HG02884 (cell line): ENCODE data around the gene SAMD10.
"Not testable (repeated sequence)": the region's sequence is repeated elsewhere in the genome, so short reads cannot be mapped to it uniquely, and the experiment has no call there.

ENCODE experiments used
- ATAC-seq: cut with Tn5 transposase; IDR thresholded peaks from one replicate; pipeline ENCODE4 v1.9.1; 2021; ENCODE audit warnings: mild to moderate bottlenecking, moderate library complexity; ENCODE audit not compliant: unreplicated experiment

The SAMD10 gene

GRCh38 chr20:63969838-63970713 lies 9.4 kb downstream of the SAMD10 start, which contains the start of gene ZNF512B:
ZNF512B (minus strand) TSS chr20:63969930; CDS start chr20:63967950, 1,980 bp downstream.
- ATAC-seq, result no peak

GRCh38 chr20:63968928-63969760 lies 10.3 kb downstream of the SAMD10 start:
- ATAC-seq, result no peak

- no peak for ATAC-seq
Observed at GRCh38 chr20:63968136-63968927, 11.1 kb downstream of the SAMD10 start.

GRCh38 chr20:63967330-63968135 lies 11.9 kb downstream of the SAMD10 start:
- ATAC-seq, result no peak

GRCh38 chr20:63966944-63967322 lies 12.5 kb downstream of the SAMD10 start:
- ATAC-seq, result no peak

- ATAC-seq, result no peak
Observed at GRCh38 chr20:63966172-63966943, 13.1 kb downstream of the SAMD10 start.

- no peak for ATAC-seq
Observed at GRCh38 chr20:63964412-63964811, 15.0 kb downstream of the SAMD10 start.

GRCh38 chr20:63963784-63964301 lies 15.6 kb downstream of the SAMD10 start:
- ATAC-seq, result no peak

- ATAC-seq, result no peak
Observed at GRCh38 chr20:63963348-63963741, 16.1 kb downstream of the SAMD10 start.

GRCh38 chr20:63962426-63963347 lies 16.8 kb downstream of the SAMD10 start:
- no peak for ATAC-seq

- ATAC-seq, result no peak
Observed at GRCh38 chr20:63961664-63962425, 17.6 kb downstream of the SAMD10 start.

GRCh38 chr20:63960654-63961621 lies 18.5 kb downstream of the SAMD10 start:
- ATAC-seq, result not testable (repeated sequence)

- ATAC-seq, result no peak
Observed at GRCh38 chr20:63959699-63960075, 19.8 kb downstream of the SAMD10 start.

- no peak for ATAC-seq
Observed at GRCh38 chr20:63958964-63959698, 20.3 kb downstream of the SAMD10 start.

- no peak for ATAC-seq
Observed at GRCh38 chr20:63958471-63958870, 21.0 kb downstream of the SAMD10 start.
